Mucosa of rectum (tissue), 2 donors: ENCODE results near the gene RAPH1.
"Not testable (repeated sequence)": the region's sequence is repeated elsewhere in the genome, so short reads cannot be mapped to it uniquely, and the experiment has no call there.

Experiments
- H3K27ac ChIP-seq, 2 donors: one replicate each; pipeline ENCODE4 v1.7.0; 2013; ENCODE audit warnings: inconsistent platforms in 2 of 2, low read depth in 2 of 2, low read length in 2 of 2
- H3K27me3 ChIP-seq, 2 donors: one replicate each; pipeline ENCODE4 v1.7.0; 2013; ENCODE audit warnings: low read length in 2 of 2; ENCODE audit not compliant: control insufficient read depth in 2 of 2, insufficient read depth in 2 of 2
- H3K36me3 ChIP-seq, 2 donors: one replicate each; pipeline ENCODE4 v1.7.0; 2013; ENCODE audit warnings: low read length in 2 of 2; ENCODE audit not compliant: control insufficient read depth in 2 of 2, insufficient read depth in 2 of 2
- H3K4me1 ChIP-seq, 2 donors: one replicate each; pipeline ENCODE4 v1.7.0; 2013; ENCODE audit warnings: low read length in 2 of 2, mild to moderate bottlenecking in 1 of 2; ENCODE audit not compliant: control insufficient read depth in 2 of 2, insufficient read depth in 2 of 2
- H3K4me3 ChIP-seq, 2 donors: one replicate each; pipeline ENCODE4 v1.7.0; 2013; ENCODE audit warnings: low read length in 2 of 2
- H3K9ac ChIP-seq, 2 donors: one replicate each; pipeline ENCODE4 v1.7.0; 2013; ENCODE audit warnings: low read length in 2 of 2, low read depth in 1 of 2, mild to moderate bottlenecking in 1 of 2
- H3K9me3 ChIP-seq, 2 donors: one replicate each; pipeline ENCODE4 v1.7.0; 2013; ENCODE audit warnings: low read length in 2 of 2; ENCODE audit not compliant: control insufficient read depth in 2 of 2
- donor health status: healthy.
- donor health status: Normal muscosa, but diverticular disease.

The RAPH1 gene

GRCh38 chr2:203532957-203533658, 2.0 kb downstream of the RAPH1 start:
- Histone ChIP-seq H3K9ac (peak overlapping the region in 1 of 2 donors; percentile 46), H3K27me3 (peaks cover 0 to 2% of the 10 kb centered on the region in 2 donors), H3K4me3 (peak overlapping the region; percentile 42 to 75), H3K36me3 (no peaks in the 10 kb centered on the region), H3K9me3 (no peaks in the 10 kb centered on the region), H3K27ac (no peak overlapping the region), H3K4me1 (peaks cover 4 to 8% of the 10 kb centered on the region in 2 donors)

GRCh38 chr2:203527719-203528118, 7.4 kb downstream of the RAPH1 start:
- Histone ChIP-seq H3K4me3 (no peak overlapping the region), H3K9ac (no peak overlapping the region), H3K36me3 (no peaks in the 10 kb centered on the region), H3K27ac (no peak overlapping the region), H3K27me3 (peaks cover 0 to under 1% of the 10 kb centered on the region in 2 donors), H3K4me1 (peaks cover 0 to 2% of the 10 kb centered on the region in 2 donors), H3K9me3 (no peaks in the 10 kb centered on the region)

GRCh38 chr2:203513268-203513667, 21.8 kb downstream of the RAPH1 start:
- not testable (repeated sequence) for H3K27ac ChIP-seq, H3K9ac ChIP-seq, H3K36me3 ChIP-seq

GRCh38 chr2:203510941-203511305, 24.2 kb downstream of the RAPH1 start:
- peak overlapping the region in 1 of 2 donors; percentile 33 for H3K27ac ChIP-seq
- H3K27me3 ChIP-seq: no peaks in the 10 kb centered on the region
- no peaks in the 10 kb centered on the region for H3K36me3 ChIP-seq
- no peak overlapping the region for H3K9ac ChIP-seq
- H3K4me3 ChIP-seq: no peak overlapping the region
- no peaks in the 10 kb centered on the region for H3K4me1 ChIP-seq
- no peaks in the 10 kb centered on the region for H3K9me3 ChIP-seq

More at GRCh38 chr2:203513268-203513667, 21.8 kb downstream of the RAPH1 start:
- not testable (repeated sequence) for H3K27me3 ChIP-seq, H3K4me3 ChIP-seq, H3K9me3 ChIP-seq, H3K4me1 ChIP-seq

GRCh38 chr2:203510256-203510940, 24.7 kb downstream of the RAPH1 start:
- no peaks in the 10 kb centered on the region for H3K9me3 ChIP-seq
- no peak overlapping the region for H3K4me3 ChIP-seq
- H3K36me3 ChIP-seq: no peaks in the 10 kb centered on the region
- peak overlapping the region; percentile 51 to 58 for H3K27ac ChIP-seq
- H3K4me1 ChIP-seq: no peaks in the 10 kb centered on the region
- H3K9ac ChIP-seq: no peak overlapping the region
- no peaks in the 10 kb centered on the region for H3K27me3 ChIP-seq

GRCh38 chr2:203503460-203503859, 31.6 kb downstream of the RAPH1 start:
- not testable (repeated sequence) for H3K27ac ChIP-seq, H3K4me3 ChIP-seq, H3K4me1 ChIP-seq, H3K36me3 ChIP-seq, H3K27me3 ChIP-seq, H3K9ac ChIP-seq, H3K9me3 ChIP-seq

GRCh38 chr2:203501873-203502272, 33.2 kb downstream of the RAPH1 start:
- H3K9me3 ChIP-seq: no peaks in the 10 kb centered on the region
- H3K9ac ChIP-seq: no peak overlapping the region
- H3K27me3 ChIP-seq: no peaks in the 10 kb centered on the region
- no peak overlapping the region for H3K4me3 ChIP-seq
- H3K27ac ChIP-seq: no peak overlapping the region
- no peaks in the 10 kb centered on the region for H3K36me3 ChIP-seq
- peaks cover 3 to 14% of the 10 kb centered on the region in 2 donors for H3K4me1 ChIP-seq

GRCh38 chr2:203500951-203501350, 34.1 kb downstream of the RAPH1 start:
- no peak overlapping the region for H3K4me3 ChIP-seq
- no peak overlapping the region for H3K9ac ChIP-seq
- H3K9me3 ChIP-seq: no peaks in the 10 kb centered on the region
- no peak overlapping the region for H3K27ac ChIP-seq
- H3K4me1 ChIP-seq: peaks cover 5 to 14% of the 10 kb centered on the region in 2 donors
- H3K27me3 ChIP-seq: no peaks in the 10 kb centered on the region
- H3K36me3 ChIP-seq: no peaks in the 10 kb centered on the region

- Histone ChIP-seq H3K4me3 (no peak overlapping the region), H3K36me3 (no peaks in the 10 kb centered on the region), H3K9me3 (no peaks in the 10 kb centered on the region), H3K27me3 (no peaks in the 10 kb centered on the region), H3K4me1 (peaks cover 5 to 14% of the 10 kb centered on the region in 2 donors), H3K9ac (no peak overlapping the region), H3K27ac (peak overlapping the region in 1 of 2 donors; percentile 13)
Observed at GRCh38 chr2:203500297-203500696, 34.8 kb downstream of the RAPH1 start.

- no peaks in the 10 kb centered on the region for H3K27me3 ChIP-seq
- H3K36me3 ChIP-seq: peaks cover 0 to 1% of the 10 kb centered on the region in 2 donors
- peaks cover 5 to 14% of the 10 kb centered on the region in 2 donors for H3K4me1 ChIP-seq
- peak overlapping the region; percentile 64 to 70 for H3K27ac ChIP-seq
- H3K4me3 ChIP-seq: no peak overlapping the region
- peak overlapping the region in 1 of 2 donors; percentile 33 for H3K9ac ChIP-seq
- no peaks in the 10 kb centered on the region for H3K9me3 ChIP-seq
Observed at GRCh38 chr2:203498161-203498560, 36.9 kb downstream of the RAPH1 start.
